ENCODE data around the gene USP10. TPM values are rescaled to one million over a fixed set of nuclear protein-coding genes. Genes with fewer than 3 reads are reported as not detected.
A peak's percentile ranks its signal among the peaks of the same experiment; 100 is the strongest.
"Not testable (repeated sequence)": the region's sequence is repeated elsewhere in the genome, so short reads cannot be mapped to it uniquely, and the experiment has no call there.

Gene USP10
- total and polyA plus RNA-seq, 2 donors (not counting 3 experiments of a cell fraction or from before 2014, with no cell fraction given): 84.0 to 115 TPM

GRCh38 chr16:84686707-84687298 lies 13.0 kb upstream of the USP10 start:
- BruUV-seq (replicated peaks): no TSS peak
- peaks cover 3% of the 10 kb centered on the region in 2 experiments for H3K27me3 ChIP-seq (ENCODE audit: control insufficient read depth in 2 of 2, insufficient read depth in 2 of 2, low read length in 2 of 2)
- dilution Hi-C loops (cut with MboI; ENCODE audit: extremely low pct_ligation_motif_present, low sequenced_read_pairs) (no loop called here), intact Hi-C loops (cut with micrococcal nuclease) (no loop called here)
- CTCF ChIA-PET: interaction anchor here (1.1 to 2.2 kb wide), 4 partner anchors 14 to 39 kb away, joined by 3 to 9 read pairs (median 6); no protein-coding TSS in a partner anchor
- no peaks in the 10 kb centered on the region for H3K9me3 ChIP-seq (replicated peaks; ENCODE audit: control insufficient read depth, insufficient read depth, low read length)
- no peak for DNase-seq (ENCODE audit: low read depth, low spot score)
- no peaks in the 10 kb centered on the region for H4K20me1 ChIP-seq (replicated peaks; ENCODE audit: control insufficient read depth, extremely low read depth, insufficient read depth, low read length)
- TF ChIP-seq MYC (IDR thresholded peaks at IDR 0.05; ENCODE audit: low read depth, low read length): no peak
- TF ChIP-seq MAX (IDR thresholded peaks at IDR 0.05; ENCODE audit: insufficient read depth, insufficient read length): no peak
- TF ChIP-seq FOS (IDR thresholded peaks at IDR 0.05; ENCODE audit: borderline replicate concordance, insufficient read depth, low read length): no peak
- TF ChIP-seq POLR2A (IDR thresholded peaks at IDR 0.05; ENCODE audit: low read depth, low read length): no peak
- H3K9me1 ChIP-seq (replicated peaks; ENCODE audit: control insufficient read depth, extremely low read depth, insufficient read depth, low read length): no peaks in the 10 kb centered on the region
- POLR2A ChIA-PET: no interaction called here
- no peak overlapping the region for H2AFZ ChIP-seq (ENCODE audit: low read depth, low read length)
- peaks cover 8% of the 10 kb centered on the region for H3K4me1 ChIP-seq (ENCODE audit: control insufficient read depth, extremely low read depth, insufficient read depth, low read length)
- no peak overlapping the region for H3K27ac ChIP-seq (ENCODE audit: insufficient read depth, low read depth, low read length)
- FAIRE-seq: no peak
- no peak overlapping the region for H3K4me3 ChIP-seq (replicated peaks in 1 of 3; ENCODE audit: insufficient read depth in 1 of 3, low read depth in 1 of 3, low read length in 3 of 3)
- no peaks in the 10 kb centered on the region for H3K79me2 ChIP-seq (ENCODE audit: control insufficient read depth, insufficient read depth, low read length)
- H3K4me2 ChIP-seq (ENCODE audit: insufficient read depth, low read length): no peak overlapping the region
- no peak overlapping the region for H3K9ac ChIP-seq (replicated peaks; ENCODE audit: extremely low read depth, insufficient read depth, low read length)
- H3K36me3 ChIP-seq (ENCODE audit: control insufficient read depth in 2 of 2, extremely low read depth in 1 of 2, insufficient read depth in 2 of 2, low read length in 2 of 2): no peaks in the 10 kb centered on the region

GRCh38 chr16:84687715-84688114 lies 12.1 kb upstream of the USP10 start:
- H3K27ac ChIP-seq (ENCODE audit: insufficient read depth, low read depth, low read length): peak overlapping the region; percentile 46
- no peaks in the 10 kb centered on the region for H4K20me1 ChIP-seq (replicated peaks; ENCODE audit: control insufficient read depth, extremely low read depth, insufficient read depth, low read length)
- POLR2A ChIA-PET: no interaction called here
- H3K4me1 ChIP-seq (ENCODE audit: control insufficient read depth, extremely low read depth, insufficient read depth, low read length): peaks cover 13% of the 10 kb centered on the region
- FAIRE-seq: peak; percentile 70
- no peak for TF ChIP-seq GATA2 (IDR thresholded peaks at IDR 0.05; ENCODE audit: insufficient read depth, insufficient read length, low read depth, low read length)
- TF ChIP-seq JUN (IDR thresholded peaks at IDR 0.05; ENCODE audit: borderline replicate concordance, insufficient read depth, insufficient read length, low read depth): peak; percentile 35
- TF ChIP-seq POLR2A (IDR thresholded peaks at IDR 0.05; ENCODE audit: low read depth, low read length): no peak
- no peak for TF ChIP-seq MYC (IDR thresholded peaks at IDR 0.05; ENCODE audit: low read depth, low read length)
- TF ChIP-seq, protein P1, sequence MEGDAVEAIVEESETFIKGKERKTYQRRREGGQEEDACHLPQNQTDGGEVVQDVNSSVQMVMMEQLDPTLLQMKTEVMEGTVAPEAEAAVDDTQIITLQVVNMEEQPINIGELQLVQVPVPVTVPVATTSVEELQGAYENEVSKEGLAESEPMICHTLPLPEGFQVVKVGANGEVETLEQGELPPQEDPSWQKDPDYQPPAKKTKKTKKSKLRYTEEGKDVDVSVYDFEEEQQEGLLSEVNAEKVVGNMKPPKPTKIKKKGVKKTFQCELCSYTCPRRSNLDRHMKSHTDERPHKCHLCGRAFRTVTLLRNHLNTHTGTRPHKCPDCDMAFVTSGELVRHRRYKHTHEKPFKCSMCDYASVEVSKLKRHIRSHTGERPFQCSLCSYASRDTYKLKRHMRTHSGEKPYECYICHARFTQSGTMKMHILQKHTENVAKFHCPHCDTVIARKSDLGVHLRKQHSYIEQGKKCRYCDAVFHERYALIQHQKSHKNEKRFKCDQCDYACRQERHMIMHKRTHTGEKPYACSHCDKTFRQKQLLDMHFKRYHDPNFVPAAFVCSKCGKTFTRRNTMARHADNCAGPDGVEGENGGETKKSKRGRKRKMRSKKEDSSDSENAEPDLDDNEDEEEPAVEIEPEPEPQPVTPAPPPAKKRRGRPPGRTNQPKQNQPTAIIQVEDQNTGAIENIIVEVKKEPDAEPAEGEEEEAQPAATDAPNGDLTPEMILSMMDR (IDR thresholded peaks at IDR 0.05; ENCODE audit: extremely low read depth in 1 of 2, insufficient read depth in 1 of 2, low read depth in 1 of 2, low read length in 2 of 2): no peak
- TF ChIP-seq MAX (IDR thresholded peaks at IDR 0.05; ENCODE audit: insufficient read depth, insufficient read length): peak; percentile 21
- H3K9me1 ChIP-seq (replicated peaks; ENCODE audit: control insufficient read depth, extremely low read depth, insufficient read depth, low read length): no peaks in the 10 kb centered on the region
- no peaks in the 10 kb centered on the region for H3K36me3 ChIP-seq (ENCODE audit: control insufficient read depth in 2 of 2, extremely low read depth in 1 of 2, insufficient read depth in 2 of 2, low read length in 2 of 2)
- CTCF ChIA-PET: interaction anchor here (0.6 to 2.2 kb wide), 5 partner anchors 15 to 265 kb away, joined by 3 to 9 read pairs (median 4); no protein-coding TSS in a partner anchor
- peak; percentile 37 for DNase-seq (ENCODE audit: low read depth, low spot score)
- no peak overlapping the region for H3K4me3 ChIP-seq (replicated peaks in 1 of 3; ENCODE audit: insufficient read depth in 1 of 3, low read depth in 1 of 3, low read length in 3 of 3)
- intact Hi-C loops (cut with micrococcal nuclease) (no loop called here), dilution Hi-C loops (cut with MboI; ENCODE audit: extremely low pct_ligation_motif_present, low sequenced_read_pairs) (no loop called here)
- H2AFZ ChIP-seq (ENCODE audit: low read depth, low read length): peak overlapping the region; percentile 56
- no peaks in the 10 kb centered on the region for H3K79me2 ChIP-seq (ENCODE audit: control insufficient read depth, insufficient read depth, low read length)
- no peaks in the 10 kb centered on the region for H3K9me3 ChIP-seq (replicated peaks; ENCODE audit: control insufficient read depth, insufficient read depth, low read length)
- H3K9ac ChIP-seq (replicated peaks; ENCODE audit: extremely low read depth, insufficient read depth, low read length): no peak overlapping the region
- no peak overlapping the region for H3K4me2 ChIP-seq (ENCODE audit: insufficient read depth, low read length)
- BruUV-seq (replicated peaks): no TSS peak
- H3K27me3 ChIP-seq (ENCODE audit: control insufficient read depth in 2 of 2, insufficient read depth in 2 of 2, low read length in 2 of 2): no peaks in the 10 kb centered on the region

DNA sequence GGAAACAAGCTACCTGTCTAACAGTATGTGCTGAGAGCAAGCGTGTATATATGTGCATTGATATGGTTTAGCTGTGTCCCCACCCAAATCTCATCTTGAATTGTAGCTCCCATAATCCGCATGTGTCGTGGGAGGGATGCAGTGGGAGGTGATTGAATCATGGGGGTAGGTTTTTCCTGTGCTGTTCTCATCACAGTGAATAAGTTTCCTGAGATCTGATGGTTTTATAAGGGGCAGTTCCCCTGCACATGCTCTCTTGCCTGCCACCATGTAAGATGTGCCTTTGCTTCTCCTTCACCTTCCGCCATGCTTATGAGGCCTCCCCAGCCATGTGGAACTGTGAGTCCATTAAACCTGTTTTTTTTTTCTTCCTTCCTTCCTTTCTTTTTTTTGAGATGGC lies 11.6 kb upstream of the USP10 start:
- H3K36me3 ChIP-seq (ENCODE audit: control insufficient read depth in 2 of 2, extremely low read depth in 1 of 2, insufficient read depth in 2 of 2, low read length in 2 of 2); H3K79me2 ChIP-seq (ENCODE audit: control insufficient read depth, insufficient read depth, low read length); H4K20me1 ChIP-seq (replicated peaks; ENCODE audit: control insufficient read depth, extremely low read depth, insufficient read depth, low read length); H3K9me1 ChIP-seq (replicated peaks; ENCODE audit: control insufficient read depth, extremely low read depth, insufficient read depth, low read length); H3K27me3 ChIP-seq (ENCODE audit: control insufficient read depth in 2 of 2, insufficient read depth in 2 of 2, low read length in 2 of 2); FAIRE-seq; H3K4me2 ChIP-seq (ENCODE audit: insufficient read depth, low read length); H3K27ac ChIP-seq (ENCODE audit: insufficient read depth, low read depth, low read length); H3K9ac ChIP-seq (replicated peaks; ENCODE audit: extremely low read depth, insufficient read depth, low read length); DNase-seq (ENCODE audit: low read depth, low spot score); dilution Hi-C loops (cut with MboI; ENCODE audit: extremely low pct_ligation_motif_present, low sequenced_read_pairs); H3K4me3 ChIP-seq (replicated peaks in 1 of 3; ENCODE audit: insufficient read depth in 1 of 3, low read depth in 1 of 3, low read length in 3 of 3); BruUV-seq (replicated peaks); H2AFZ ChIP-seq (ENCODE audit: low read depth, low read length); intact Hi-C loops (cut with micrococcal nuclease); H3K9me3 ChIP-seq (replicated peaks; ENCODE audit: control insufficient read depth, insufficient read depth, low read length); POLR2A ChIA-PET: not testable (repeated sequence)
- H3K4me1 ChIP-seq (ENCODE audit: control insufficient read depth, extremely low read depth, insufficient read depth, low read length): peaks cover 14% of the 10 kb centered on the region
- CTCF ChIA-PET: interaction anchor here (0.6 to 2.2 kb wide), 5 partner anchors 15 to 264 kb away, joined by 3 to 9 read pairs (median 4); no protein-coding TSS in a partner anchor

Data from endothelial cell of umbilical vein (primary cell).